Measurements from ENCODE around the gene CHST15. TPM values are rescaled to one million over a fixed set of nuclear protein-coding genes. Genes with fewer than 3 reads are reported as not detected.

CHST15 gene
- total RNA-seq, 2 donors from 2014 or later = 4.7 to 10.2 TPM

GRCh38 chr10:124045276-124045675, 48.1 kb downstream of the CHST15 start:
- Histone ChIP-seq H3K27me3 (no peaks in the 10 kb centered on the region), H3K4me1 (no peaks in the 10 kb centered on the region), H3K4me3 (no peak overlapping the region), H3K9me3 (no peaks in the 10 kb centered on the region), H3K9ac (ENCODE audit: low read depth in 2 of 2, low read length in 2 of 2) (no peak overlapping the region), H3K36me3 (no peaks in the 10 kb centered on the region), H3K27ac (no peak overlapping the region)
- no peak for DNase-seq
- intact Hi-C loops (cut with DNase I) = no loop called here
- TF ChIP-seq CTCF (IDR thresholded peaks at IDR 0.05) = no peak

GRCh38 chr10:124044143-124044862, 49.1 kb downstream of the CHST15 start:
- H3K36me3 ChIP-seq = no peaks in the 10 kb centered on the region
- H3K9ac ChIP-seq (ENCODE audit: low read depth in 2 of 2, low read length in 2 of 2) = no peak overlapping the region
- no peak for DNase-seq
- no peak for TF ChIP-seq CTCF (IDR thresholded peaks at IDR 0.05)
- no peak overlapping the region for H3K27ac ChIP-seq
- intact Hi-C loops (cut with DNase I) = no loop called here
- no peaks in the 10 kb centered on the region for H3K9me3 ChIP-seq
- H3K27me3 ChIP-seq = no peaks in the 10 kb centered on the region
- H3K4me1 ChIP-seq = no peaks in the 10 kb centered on the region
- H3K4me3 ChIP-seq = no peak overlapping the region

GRCh38 chr10:124043310-124044142, 49.9 kb downstream of the CHST15 start:
- H3K4me1 ChIP-seq = no peaks in the 10 kb centered on the region
- intact Hi-C loops (cut with DNase I) = no loop called here

GRCh38 chr10:124042656-124043309, 50.6 kb downstream of the CHST15 start:
- Histone ChIP-seq H3K9ac (ENCODE audit: low read depth in 2 of 2, low read length in 2 of 2) (no peak overlapping the region), H3K27ac (no peak overlapping the region), H3K4me1 (no peaks in the 10 kb centered on the region), H3K4me3 (no peak overlapping the region), H3K36me3 (no peaks in the 10 kb centered on the region), H3K27me3 (no peaks in the 10 kb centered on the region), H3K9me3 (no peaks in the 10 kb centered on the region)
- no peak for DNase-seq
- no peak for TF ChIP-seq CTCF (IDR thresholded peaks at IDR 0.05)
- intact Hi-C loops (cut with DNase I) = no loop called here

More at GRCh38 chr10:124043310-124044142, 49.9 kb downstream of the CHST15 start:
- no peak for DNase-seq
- H3K36me3 ChIP-seq = no peaks in the 10 kb centered on the region
- H3K27me3 ChIP-seq = no peaks in the 10 kb centered on the region
- TF ChIP-seq CTCF (IDR thresholded peaks at IDR 0.05) = no peak
- no peaks in the 10 kb centered on the region for H3K9me3 ChIP-seq
- H3K27ac ChIP-seq = no peak overlapping the region
- H3K4me3 ChIP-seq = no peak overlapping the region
- no peak overlapping the region for H3K9ac ChIP-seq (ENCODE audit: low read depth in 2 of 2, low read length in 2 of 2)

GRCh38 chr10:124041675-124042445, 51.5 kb downstream of the CHST15 start:
- H3K36me3 ChIP-seq = no peaks in the 10 kb centered on the region
- H3K27me3 ChIP-seq = no peaks in the 10 kb centered on the region
- H3K9ac ChIP-seq (ENCODE audit: low read depth in 2 of 2, low read length in 2 of 2) = no peak overlapping the region
- no peaks in the 10 kb centered on the region for H3K9me3 ChIP-seq
- no peak overlapping the region for H3K27ac ChIP-seq
- H3K4me1 ChIP-seq = no peaks in the 10 kb centered on the region
- no peak for DNase-seq
- H3K4me3 ChIP-seq = no peak overlapping the region
- intact Hi-C loops (cut with DNase I) = no loop called here
- no peak for TF ChIP-seq CTCF (IDR thresholded peaks at IDR 0.05)

All from colonic mucosa (tissue), 4 donors.